ENCODE results near the gene SPTSSB.

SPTSSB gene

GRCh38 chr3:161390200-161390599 lies 18.9 kb upstream of the SPTSSB start:
- Histone ChIP-seq H3K27me3 (replicated peaks; ENCODE audit: control insufficient read depth, insufficient read depth, low read length) (no peaks in the 10 kb centered on the region), H3K4me3 (replicated peaks; ENCODE audit: low read depth, low read length) (no peak overlapping the region)

GRCh38 chr3:161389445-161390035 lies 18.2 kb upstream of the SPTSSB start:
- Histone ChIP-seq H3K36me3 (ENCODE audit: control insufficient read depth, insufficient read depth, low read length) (no peaks in the 10 kb centered on the region), H3K27me3 (replicated peaks; ENCODE audit: control insufficient read depth, insufficient read depth, low read length) (no peaks in the 10 kb centered on the region), H3K4me3 (replicated peaks; ENCODE audit: low read depth, low read length) (no peak overlapping the region)
- DNase-seq (ENCODE audit: extremely low read depth, insufficient read length), result no peak
- no peak for TF ChIP-seq CTCF (IDR thresholded peaks at IDR 0.05; ENCODE audit: insufficient read depth, low read length, poor library complexity, severe bottlenecking)

More at GRCh38 chr3:161390200-161390599, 18.9 kb upstream of the SPTSSB start:
- no peak for TF ChIP-seq CTCF (IDR thresholded peaks at IDR 0.05; ENCODE audit: insufficient read depth, low read length, poor library complexity, severe bottlenecking)
- DNase-seq (ENCODE audit: extremely low read depth, insufficient read length), result no peak
- no peaks in the 10 kb centered on the region for H3K36me3 ChIP-seq (ENCODE audit: control insufficient read depth, insufficient read depth, low read length)

- Histone ChIP-seq H3K27me3 (replicated peaks; ENCODE audit: control insufficient read depth, insufficient read depth, low read length) (no peaks in the 10 kb centered on the region), H3K4me3 (replicated peaks; ENCODE audit: low read depth, low read length) (no peak overlapping the region), H3K36me3 (ENCODE audit: control insufficient read depth, insufficient read depth, low read length) (no peaks in the 10 kb centered on the region)
- no peak for DNase-seq (ENCODE audit: extremely low read depth, insufficient read length)
- no peak for TF ChIP-seq CTCF (IDR thresholded peaks at IDR 0.05; ENCODE audit: insufficient read depth, low read length, poor library complexity, severe bottlenecking)
Observed at GRCh38 chr3:161388855-161389254, 17.5 kb upstream of the SPTSSB start.

DNA sequence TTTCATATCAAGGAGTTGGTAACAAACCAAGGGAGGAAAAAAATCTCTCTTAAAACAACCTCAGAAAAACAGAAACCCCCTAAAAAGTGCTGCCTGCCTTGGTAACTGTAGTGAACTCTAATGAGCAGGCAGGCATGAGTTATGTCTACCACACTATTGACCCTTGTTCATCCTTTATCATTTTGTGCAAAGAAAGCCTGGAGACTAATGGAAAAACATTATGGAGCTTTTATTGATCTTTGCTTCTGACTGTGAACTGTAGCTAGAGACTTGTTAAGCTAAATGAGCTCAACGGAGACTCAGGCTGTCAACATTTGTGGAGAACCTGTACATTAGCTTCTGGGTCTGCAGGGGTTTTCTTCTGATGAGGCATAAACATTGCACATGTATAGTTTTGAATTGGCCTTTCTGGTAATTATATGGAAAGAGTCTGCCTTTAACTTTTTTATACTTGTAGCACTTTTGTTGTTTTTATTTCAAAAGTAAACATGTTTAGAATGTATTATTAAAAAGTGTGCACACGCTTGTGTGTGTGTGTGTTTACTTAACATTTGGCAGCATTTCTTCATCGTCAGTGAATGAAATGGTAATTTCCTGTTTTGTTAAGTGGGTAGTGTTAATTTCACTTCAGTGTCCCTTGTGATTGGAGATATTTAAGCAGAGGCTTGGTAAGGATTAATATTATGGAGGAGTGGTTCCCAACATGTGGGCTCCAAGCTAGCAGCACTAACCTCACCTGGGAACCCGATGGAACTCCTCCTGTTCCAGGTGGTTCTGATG lies 15.9 kb upstream of the SPTSSB start:
- H3K36me3 ChIP-seq (ENCODE audit: control insufficient read depth, insufficient read depth, low read length), result no peaks in the 10 kb centered on the region
- TF ChIP-seq CTCF (IDR thresholded peaks at IDR 0.05; ENCODE audit: insufficient read depth, low read length, poor library complexity, severe bottlenecking), result no peak
- no peaks in the 10 kb centered on the region for H3K27me3 ChIP-seq (replicated peaks; ENCODE audit: control insufficient read depth, insufficient read depth, low read length)

DNA sequence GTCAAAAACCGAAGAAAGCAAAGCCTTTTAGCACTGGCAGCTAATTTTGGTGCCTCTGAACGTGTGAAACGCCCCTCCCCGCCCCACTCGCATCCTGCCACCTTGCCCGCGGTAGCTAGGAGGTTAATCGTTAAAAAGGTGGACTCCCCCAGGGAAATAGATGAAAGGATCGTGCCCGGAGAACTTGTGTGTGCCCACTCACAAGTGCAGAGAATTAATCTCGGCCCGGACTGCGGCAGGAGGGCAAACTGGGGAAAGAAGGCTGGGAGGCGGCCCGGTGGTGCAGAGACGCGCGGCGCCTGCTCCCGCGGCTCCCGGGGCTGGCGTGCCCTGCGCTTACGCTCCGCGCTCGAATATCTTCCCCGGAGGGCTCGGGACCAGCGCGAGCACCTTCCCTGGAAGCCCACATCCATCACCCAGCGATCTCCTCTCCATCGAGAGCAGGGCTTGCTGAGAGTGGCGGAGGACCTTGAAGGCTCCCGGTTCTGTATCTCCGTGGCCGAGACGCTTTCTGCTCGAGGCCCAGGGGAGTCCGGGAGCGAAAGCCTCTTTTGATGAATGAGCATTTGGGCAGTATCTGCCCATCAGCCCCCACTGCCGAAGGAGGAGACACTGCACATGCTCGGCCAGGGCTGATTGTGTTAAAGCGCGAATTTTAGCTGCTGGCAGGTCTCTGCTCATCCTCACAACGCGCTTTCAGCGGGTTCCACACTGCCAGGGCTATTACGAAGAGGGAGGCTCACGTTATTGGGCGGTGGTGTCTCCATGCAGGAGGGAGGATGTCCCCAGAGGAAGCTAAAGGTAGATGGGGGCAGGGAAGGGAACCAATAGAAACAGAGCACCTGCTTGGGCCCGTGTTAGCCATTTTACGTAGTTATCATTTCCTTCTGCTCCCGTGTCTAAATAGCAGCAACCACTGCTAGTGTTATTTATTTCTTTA lies 1.3 kb upstream of the SPTSSB start:
- Histone ChIP-seq H3K27me3 (replicated peaks; ENCODE audit: control insufficient read depth, insufficient read depth, low read length) (no peaks in the 10 kb centered on the region; the same call in 1 of the 2 replicates), H3K4me3 (replicated peaks; ENCODE audit: low read depth, low read length) (peak overlapping the region; percentile 49), H3K36me3 (ENCODE audit: control insufficient read depth, insufficient read depth, low read length) (no peaks in the 10 kb centered on the region)
- TF ChIP-seq CTCF (IDR thresholded peaks at IDR 0.05; ENCODE audit: insufficient read depth, low read length, poor library complexity, severe bottlenecking), result no peak
- peak; percentile 17 for DNase-seq (ENCODE audit: extremely low read depth, insufficient read length)

More for the DNA sequence above, 15.9 kb upstream of the SPTSSB start:
- DNase-seq (ENCODE audit: extremely low read depth, insufficient read length), result no peak
- no peak overlapping the region for H3K4me3 ChIP-seq (replicated peaks; ENCODE audit: low read depth, low read length)
